ELF-1 (cell line): ENCODE data around the gene ZBTB21.
A peak's percentile ranks its signal among the peaks of the same experiment; 100 is the strongest.
"Not testable (repeated sequence)": the region's sequence is repeated elsewhere in the genome, so short reads cannot be mapped to it uniquely, and the experiment has no call there.

ENCODE experiments used
- DNase-seq: peaks from one replicate; pipeline ENCODE4 v3.0.0-alpha.2; 2016; ENCODE audit warnings: low read depth, low spot score

Gene ZBTB21

DNA sequence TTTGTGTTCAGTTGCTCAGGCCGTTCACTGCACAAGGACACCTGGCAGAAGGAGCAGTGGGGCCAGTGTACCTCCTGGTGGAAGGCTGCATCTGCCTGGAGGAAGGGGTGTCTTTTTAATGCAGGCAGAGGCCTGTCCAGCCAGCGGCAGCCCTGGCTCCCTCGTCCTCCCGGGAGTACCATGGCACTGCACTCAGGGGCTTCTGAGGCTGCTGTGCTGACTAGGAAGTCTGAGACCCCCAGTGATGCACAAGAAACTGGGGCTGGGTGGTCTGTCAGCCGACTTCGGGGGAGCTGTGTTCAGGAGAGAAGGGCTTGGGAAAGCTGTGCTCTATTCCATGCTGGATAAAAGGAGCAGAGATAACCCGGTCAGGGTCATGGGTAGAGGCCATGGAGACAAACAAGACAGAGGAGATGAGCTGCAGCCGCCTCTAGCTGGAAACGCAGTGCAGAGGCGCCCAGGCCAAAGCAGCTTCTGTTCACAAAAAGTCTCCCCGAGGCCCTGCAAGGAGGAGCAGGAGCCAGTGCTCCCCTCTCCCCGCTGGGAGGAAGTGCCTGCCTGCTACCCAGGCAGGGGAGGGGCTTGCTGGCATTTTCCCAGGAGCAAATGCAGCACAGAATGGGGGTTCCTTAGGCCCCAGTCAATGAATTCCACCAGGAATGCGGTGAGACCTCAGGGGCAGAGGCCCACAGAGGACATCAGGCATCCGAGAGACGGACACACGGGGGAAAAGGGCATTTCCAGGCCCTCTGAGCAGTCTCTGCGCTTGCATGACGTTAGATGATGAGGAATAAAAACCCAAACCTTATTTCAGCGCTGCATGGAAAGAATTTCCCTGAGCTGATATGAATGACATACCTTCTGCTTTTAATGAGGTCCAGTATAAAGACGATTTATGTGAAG is 39.2 kb downstream of the ZBTB21 start:
- no peak for DNase-seq

DNA sequence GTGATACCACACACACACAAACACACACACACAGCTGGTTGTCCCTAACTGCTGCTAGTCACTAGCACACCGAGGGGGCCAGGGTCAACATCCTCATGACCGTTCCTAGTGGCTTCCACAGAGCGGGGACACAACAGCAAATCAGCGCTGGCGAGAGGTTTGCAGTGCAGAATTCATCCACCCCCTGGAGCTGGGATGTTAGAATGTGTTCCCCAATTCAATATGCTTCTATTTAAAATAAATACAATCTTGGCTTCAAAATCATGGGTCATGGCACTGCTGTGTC is 40.1 kb downstream of the ZBTB21 start:
- no peak for DNase-seq

DNA sequence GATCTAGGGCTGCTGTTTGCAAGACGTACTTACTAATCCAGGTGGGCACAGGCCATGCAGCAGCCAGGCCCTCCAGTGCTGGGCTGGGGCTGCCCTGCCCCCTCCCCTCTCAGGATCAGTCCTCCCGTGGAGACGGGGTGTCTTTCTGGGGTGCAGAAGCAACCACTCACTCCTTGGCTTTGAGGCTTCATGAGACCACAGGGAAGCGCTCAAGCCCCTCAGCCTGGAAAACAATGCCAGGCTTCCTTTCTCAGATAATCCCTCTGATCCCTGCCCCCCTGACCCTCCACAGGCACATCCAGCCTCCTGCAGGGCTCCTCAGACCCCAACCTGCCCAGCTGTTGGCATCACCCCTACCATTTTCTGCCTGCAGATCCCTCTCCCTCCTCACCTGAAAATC is 42.5 kb downstream of the ZBTB21 start:
- DNase-seq = no peak

DNA sequence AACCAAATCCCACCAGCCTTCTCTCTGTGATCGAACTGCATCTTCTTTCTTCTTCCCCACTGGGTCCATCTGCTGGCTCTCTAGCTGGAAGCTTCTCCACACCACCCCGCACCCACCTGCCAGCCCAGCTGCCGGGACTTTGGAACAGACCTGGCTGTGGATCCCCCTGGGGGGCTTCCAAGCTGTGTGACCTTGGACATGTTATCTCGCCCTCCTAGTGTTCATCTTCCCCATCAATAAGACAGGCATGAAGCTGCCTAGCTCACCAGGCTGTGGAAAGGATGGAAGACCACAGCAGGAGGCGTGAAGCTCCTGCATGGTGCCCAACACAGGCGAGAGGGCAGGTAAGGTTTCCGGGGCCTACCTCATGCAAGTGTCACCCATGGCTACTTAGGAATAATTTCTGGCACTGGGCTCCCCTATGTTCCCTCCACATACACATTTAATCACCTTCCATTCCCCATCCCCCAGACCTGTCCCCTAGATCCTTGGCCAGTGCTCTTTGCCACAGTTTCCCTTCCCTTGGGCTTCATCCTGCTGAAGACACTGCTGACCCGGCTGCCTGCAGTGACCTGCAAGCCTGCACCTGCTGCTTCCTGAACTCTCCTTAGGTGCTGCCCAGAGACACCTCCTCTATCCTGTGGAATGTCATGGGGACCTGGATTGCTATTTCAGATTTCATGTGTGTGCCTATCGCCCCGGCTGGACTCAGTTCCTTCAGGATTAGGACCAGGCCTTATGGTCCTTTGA is 43.1 kb downstream of the ZBTB21 start:
- DNase-seq = no peak

DNA sequence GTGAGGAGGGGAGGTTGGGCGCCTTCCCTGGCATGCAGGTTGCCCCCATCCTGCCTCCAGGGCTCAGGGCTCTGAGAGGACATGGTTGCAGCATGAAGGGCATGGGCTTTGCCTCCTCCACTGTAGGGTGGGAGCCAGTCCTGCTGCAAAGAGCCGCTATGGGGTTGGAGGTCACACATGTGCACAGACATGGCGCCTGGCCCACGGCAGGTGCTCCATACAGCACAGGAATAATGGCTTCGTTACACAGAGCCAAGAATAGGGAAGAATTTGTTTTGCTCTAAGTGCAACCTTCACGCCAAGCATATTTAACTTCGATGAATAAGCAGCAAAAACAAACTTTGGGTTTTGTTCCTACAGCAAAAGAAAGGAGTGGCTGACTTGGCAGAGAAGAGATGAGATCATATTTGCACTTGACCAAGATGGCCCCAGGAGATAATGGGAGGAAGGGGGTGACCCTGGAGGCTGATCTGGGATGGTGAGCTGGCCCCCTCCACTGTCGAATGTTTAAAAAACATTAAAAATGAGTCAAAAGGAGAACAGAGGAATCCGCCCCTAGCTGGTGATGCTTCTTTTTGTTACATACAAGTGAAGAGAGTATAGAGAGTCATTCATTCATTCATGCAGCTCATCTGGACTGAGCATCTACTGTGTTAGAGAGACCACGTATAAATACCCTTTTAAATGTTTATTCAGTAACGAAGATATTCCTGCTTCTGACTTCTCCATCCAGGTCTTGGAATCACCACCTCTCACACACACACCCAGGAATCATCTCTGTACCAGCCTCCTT is 43.9 kb downstream of the ZBTB21 start:
- DNase-seq = no peak

DNA sequence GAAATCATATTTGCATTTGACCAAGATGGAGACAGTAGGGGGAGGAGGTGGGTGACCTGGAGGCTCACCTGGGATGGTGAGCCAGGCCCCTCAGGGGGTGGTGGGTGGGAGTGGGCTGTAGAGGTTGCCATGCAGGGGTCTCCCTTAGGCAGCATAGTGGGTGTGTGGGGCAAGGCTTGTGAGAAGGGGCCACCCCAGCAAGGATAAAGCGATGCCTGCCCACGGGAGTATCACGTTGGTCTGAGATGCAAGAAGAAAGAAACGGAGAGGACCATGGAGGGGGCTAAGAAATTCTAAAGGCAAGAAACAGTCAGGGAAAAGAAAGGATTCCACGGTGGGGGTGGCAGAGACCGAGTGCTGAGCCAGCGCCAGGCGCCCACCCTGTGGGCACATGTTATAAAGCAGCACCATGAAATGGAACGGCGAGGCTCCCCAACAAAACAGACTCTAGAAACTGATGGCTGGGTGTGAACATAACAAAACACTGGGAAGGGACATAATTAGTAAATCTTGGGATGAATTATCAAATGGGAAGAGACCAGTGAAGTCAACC is 44.6 kb downstream of the ZBTB21 start:
- no peak for DNase-seq

DNA sequence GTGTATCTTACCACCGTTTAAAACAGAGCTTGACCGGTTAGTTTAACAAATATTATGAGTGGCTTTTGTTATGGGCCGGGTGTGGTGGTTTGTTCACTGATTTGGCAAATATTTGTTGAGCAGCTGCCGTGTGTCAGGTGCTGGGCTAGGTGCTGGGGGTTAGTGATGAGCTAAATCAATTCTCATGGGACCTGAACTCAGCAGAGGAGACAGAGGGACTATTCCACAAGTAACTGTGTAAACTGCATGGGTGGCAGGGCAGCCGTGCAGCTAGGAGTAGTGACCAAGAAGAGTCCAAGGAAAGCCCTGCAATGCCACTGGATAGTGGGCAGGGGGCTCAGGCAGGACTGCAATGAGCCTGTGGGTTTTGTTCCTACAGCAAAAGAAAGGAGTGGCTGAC is 45.1 kb downstream of the ZBTB21 start:
- DNase-seq = no peak

DNA sequence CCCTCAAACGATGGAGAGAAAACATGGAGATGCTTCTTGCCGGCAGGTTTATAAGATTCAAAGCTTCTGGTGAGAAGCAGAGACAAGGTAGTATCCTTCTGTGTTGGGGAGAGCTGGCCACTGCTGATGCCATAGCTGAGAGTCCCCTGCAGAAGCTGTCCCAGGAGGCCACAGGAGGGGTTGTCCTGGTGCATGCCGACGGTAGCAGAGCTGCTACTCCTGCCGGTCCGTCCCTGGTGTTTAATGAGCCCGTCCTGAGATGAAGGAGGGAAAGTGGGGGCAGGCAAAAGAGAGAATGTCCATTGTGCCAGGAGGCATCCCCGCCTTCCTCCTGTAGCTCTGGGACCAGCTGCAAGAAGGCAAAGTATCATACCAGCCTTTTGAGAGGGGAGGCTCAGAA is 46.0 kb downstream of the ZBTB21 start:
- no peak for DNase-seq

DNA sequence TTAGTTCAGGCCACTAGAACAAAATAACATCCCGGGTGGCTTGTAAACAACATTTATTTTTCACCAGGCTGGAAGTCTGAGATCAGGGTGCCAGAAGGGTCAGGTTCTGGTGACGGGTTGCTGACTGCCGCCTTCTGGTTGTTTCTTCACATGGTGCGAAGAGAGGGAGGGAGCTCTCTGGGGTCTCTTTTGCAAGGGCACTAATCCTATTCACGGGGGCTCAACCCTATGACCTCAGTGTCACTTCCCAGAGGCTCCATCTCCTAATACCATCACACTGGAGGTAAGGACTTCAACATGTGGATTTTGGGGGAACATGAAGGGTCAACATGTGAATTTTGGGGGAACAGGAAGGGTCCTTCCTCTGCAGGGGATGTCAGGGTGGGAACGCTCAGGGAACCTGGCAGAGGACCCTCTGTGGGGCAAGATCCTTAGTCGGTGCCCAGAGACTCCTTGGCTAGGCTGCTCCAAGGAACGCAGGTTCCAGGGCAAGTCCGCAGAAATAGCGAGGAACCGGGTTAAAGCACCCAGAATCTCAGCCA is 47.7 kb downstream of the ZBTB21 start:
- no peak for DNase-seq

DNA sequence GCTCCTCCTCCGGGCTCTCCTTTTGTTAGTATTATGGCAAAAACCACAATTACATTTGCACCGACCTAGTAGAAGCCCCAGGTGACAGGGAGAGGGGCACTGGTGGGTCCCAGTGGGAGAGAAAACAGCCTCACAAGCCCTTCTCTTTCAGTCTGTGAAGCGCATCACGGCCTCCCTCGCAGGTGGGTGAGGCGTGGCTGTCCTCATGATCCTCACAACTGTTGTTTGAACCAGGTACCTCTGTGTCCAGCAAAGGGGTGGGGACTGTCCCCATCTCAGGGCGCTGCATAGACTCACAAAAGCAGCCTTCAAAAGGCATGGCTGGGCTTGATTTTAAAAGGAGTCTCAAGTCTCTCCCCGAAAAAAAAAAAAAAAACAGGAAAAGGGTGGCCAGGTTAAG is 48.4 kb downstream of the ZBTB21 start:
- no peak for DNase-seq

DNA sequence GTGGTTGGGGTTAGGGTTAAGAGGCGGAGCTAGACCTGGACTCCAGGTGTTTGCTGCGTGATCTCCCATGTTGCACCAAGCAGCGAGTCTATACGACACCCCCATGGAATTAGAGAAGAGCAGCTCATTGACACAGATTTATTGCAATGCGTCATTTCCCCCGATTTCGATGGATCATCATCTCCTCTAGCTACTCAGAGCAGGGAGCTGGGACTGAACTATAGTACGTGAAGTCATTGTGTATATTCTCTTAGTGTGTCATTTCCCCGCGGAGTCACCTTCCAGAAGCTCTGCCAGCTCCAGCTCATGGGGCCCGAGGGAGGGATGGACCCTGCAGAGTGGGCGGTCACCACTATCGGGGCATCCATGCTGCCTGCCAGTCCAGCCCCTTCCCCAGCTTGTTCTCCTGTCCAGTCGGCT is 48.9 kb downstream of the ZBTB21 start:
- DNase-seq = no peak

DNA sequence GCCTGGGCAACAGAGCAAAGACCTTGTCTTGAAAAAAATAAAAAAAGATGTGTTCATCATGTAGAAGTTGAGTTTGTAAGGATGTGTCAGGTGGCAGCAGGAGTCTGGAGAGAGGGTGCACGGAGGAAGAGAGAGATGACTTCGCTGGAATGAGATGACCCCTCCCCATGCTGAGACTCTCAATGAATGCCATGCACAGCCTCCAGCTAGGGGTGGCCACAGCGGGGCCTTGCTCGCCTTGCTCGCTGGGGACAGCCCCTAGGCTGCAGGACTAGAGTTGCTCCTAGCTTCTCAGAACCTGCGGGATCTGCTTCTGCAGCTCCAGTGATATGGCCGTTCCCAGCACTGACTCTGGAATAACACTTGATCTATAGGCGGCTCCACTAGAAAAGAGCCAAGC is 49.8 kb downstream of the ZBTB21 start:
- DNase-seq = peak; percentile 45

DNA sequence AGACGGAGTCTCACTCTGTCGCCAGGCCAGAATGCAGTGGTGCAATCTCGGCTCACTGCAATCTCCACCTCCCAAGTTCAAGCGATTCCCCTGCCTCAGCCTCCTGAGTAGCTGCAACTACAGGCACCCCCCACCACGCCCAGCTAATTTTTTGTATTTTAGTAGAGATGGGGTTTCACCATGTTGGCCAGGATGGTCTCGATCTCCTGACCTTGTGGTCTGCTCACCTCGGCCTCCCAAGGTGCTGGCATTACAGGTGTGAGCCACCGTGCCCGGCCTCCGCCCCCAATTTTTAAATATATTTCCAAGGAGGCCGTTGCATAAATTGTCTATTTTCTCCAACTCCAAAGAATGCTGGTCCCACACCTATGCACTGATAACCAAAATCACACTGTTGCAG is 50.5 kb downstream of the ZBTB21 start:
- DNase-seq = not testable (repeated sequence)

DNA sequence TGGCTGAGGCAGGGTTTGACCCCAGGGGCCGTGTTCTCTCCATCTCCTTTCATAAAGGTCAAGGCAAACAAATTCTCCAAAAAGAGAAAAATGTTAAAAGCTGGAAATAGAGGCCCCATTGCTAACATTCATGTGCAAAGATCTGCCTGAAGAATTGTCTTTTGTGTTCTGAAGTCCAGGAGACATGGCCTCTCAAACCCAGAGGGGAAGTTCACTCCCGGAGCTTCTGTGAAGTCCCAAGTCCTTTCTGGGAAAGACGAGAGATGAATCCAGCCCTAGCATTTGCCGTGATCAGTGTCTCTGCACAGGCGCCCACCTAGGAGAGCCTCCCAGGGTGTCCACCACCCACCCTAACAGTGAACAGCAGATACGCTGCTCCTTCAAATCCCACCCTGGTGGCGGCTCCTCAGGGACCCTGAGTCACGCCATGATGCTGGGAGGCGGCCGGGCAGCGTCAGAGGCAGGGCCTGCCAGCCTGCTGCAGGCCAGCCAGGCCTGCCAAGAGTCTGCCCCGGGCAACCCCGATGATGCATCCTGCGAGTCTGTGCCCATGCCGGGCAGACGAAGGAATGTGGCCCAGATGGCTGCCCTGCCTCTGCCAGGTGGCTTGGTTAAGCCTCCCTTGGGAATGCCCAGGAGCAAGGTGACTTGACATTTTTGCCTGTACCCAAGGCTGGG is 51.1 kb downstream of the ZBTB21 start:
- no peak for DNase-seq

DNA sequence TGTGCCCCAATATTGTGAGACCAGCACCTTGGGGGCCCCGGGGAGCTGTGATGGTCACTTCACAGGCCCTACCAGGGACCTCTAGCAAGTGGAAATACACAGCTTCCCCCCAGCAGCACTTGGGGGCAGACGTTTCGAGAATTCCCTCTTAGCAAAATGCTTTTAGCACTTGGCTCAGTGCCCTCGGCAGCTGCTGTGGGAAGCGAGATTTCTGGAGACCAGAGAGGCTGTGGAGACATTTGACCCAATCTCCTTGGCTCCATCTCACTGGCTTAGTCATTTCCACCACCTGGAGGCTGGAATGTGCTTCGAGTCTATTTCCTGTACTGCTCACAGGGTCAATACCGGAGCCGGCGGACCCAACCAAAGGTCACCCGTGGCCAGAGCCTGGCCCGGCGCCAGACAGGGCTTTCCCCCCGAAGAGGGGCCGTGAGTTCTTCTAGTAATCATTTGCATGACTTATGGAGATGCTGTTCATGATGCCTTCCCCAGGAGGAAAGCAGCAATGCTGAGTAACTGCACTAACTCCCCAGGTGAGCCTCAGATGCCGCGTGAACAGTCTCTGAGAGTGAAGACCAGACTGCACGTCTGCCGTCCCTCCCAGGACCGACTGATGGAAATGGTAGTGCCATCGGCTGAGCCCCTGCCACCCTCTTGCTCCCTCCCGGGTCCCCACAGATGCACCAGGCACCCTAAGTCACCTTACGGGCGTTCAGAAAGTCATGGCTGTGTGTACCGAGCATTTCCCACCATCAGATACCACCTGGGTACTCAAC is 52.0 kb downstream of the ZBTB21 start:
- DNase-seq = peak; percentile 57

DNA sequence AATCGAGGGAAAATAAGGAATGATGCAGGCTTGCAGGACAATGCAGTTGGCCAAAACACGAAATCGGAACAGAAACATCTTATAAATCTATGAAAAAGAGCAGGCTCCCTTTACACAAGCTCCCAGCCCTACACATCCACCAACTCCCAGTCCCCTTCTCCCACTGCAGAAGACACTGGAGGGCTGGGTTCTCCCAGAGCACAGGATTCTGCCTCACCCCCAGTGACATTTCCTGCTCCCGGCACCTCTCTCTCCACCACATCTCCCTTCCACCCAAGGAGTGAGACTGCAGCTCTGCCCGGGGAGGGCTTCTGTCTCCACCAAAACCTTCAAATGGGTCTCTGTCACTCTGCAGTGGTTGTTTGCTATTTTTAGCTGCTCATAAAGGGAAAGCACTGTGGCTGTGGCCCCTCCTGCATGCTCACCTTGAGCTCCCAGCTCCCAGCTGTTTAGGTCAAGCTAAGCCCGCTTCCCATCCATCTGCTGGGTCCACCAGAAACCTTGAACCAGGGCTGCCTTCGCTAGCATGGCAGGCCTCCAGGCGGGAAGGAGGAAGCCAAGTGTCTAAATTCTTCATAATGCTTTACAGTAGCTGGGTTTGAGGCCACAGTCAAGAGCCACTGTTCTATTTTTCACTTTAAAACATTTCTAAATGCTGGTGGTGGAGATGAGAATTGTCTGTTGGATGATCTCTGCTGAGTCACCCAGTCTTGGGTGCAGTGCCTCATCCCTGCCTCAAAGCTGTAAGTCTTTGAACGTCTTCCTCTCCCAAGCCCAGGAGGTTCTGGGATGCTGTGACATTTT is 53.0 kb downstream of the ZBTB21 start:
- no peak for DNase-seq

DNA sequence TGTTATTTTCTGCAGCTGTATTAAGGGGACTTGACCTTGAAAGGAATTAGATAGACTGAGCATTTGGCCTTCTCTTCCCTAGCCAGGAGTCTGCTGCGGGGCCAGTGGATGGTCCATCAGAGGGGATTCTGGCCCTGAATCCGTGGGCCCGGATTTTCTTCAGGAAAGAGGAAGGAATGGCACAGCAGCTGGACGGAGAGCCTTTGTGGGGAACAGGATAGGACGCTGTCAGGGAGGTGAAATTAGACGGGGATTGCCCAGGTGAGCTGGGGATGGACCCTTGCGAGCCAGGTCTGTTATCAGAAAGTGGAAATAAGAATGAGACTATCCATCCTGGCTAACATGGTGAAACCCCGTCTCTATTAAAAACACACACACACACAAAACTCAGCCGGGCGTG is 54.6 kb downstream of the ZBTB21 start:
- no peak for DNase-seq

DNA sequence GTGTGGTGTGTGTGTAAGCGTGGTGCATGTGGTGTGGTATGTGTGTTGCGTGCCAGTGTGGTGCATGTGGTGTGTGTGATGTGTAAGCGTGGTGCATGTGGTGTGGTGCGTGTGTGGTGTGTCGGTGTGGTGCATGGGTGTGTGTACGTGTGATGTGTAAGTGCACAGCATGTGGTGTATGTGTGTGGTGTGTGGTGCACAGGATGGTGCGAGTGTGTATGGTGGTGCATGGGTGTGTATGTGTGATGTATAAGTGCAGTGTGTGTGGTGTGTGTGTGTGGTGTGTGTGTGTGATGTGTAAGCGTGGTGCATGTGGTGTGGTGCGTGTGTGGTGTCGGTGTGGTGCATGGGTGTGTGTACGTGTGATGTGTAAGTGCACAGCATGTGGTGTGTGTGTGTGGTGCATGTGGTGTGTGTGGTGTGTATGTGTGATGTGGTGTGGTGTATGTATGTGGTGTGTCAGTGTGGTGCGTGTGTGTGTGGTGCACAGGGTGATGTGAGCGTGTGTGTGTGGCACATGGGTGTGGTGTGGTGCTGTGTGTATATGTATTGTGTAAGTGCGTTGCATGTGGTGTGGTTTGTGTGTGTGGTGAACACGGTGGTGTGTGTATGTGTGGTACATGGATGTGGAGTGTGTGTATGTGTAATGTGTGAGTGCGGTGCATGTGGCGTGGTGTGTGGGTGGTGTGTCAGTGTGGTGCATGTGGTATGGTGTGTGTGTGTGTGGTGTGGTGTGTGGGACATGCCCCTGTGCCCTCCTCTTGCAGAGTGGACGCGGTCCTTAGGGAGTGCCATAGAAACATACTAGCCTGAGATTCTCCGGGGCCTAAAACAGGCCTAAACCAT is 55.3 kb downstream of the ZBTB21 start:
- DNase-seq = no peak
